GM23338 (cell line): ENCODE data around the gene MAP2K2. TPM values are rescaled to one million over a fixed set of nuclear protein-coding genes. Genes with fewer than 3 reads are reported as not detected.

Experiments
- ATAC-seq: fragments of 200-7000 bp; cut with Tn5 transposase; 3 replicates; pipeline ENCODE4 v1.9.1; 2020
- DNase-seq: peaks from one replicate; pipeline ENCODE4 v3.0.0-alpha.2; 2015; ENCODE audit warnings: low spot score
- H2AFZ ChIP-seq: fragments of 200-600 bp; sonication (generic); 2 replicates; pipeline ENCODE4 v1.8.0; 2016; ENCODE audit warnings: antibody characterized with exemption, mild to moderate bottlenecking, moderate library complexity
- H3F3A ChIP-seq: fragments of 200-600 bp; sonication (generic); replicated peaks from 2 replicates; pipeline ENCODE4 v1.8.0; 2017; ENCODE audit warnings: antibody characterized with exemption, mixed run types, low read depth
- H3K27ac ChIP-seq: fragments of 200-600 bp; sonication (generic); 2 replicates; pipeline ENCODE4 v1.6.1; 2016; ENCODE audit warnings: low read depth
- H3K27me3 ChIP-seq: fragments of 200-600 bp; sonication (generic); 2 replicates; pipeline ENCODE4 v1.8.0; 2016; ENCODE audit warnings: mild to moderate bottlenecking, mixed run types, moderate library complexity; ENCODE audit not compliant: insufficient read depth
- H3K36me3 ChIP-seq: fragments of 200-600 bp; sonication (generic); 2 replicates; pipeline ENCODE4 v1.8.0; 2016; ENCODE audit warnings: mild to moderate bottlenecking; ENCODE audit not compliant: insufficient read depth
- H3K4me1 ChIP-seq: fragments of 200-600 bp; sonication (generic); 2 replicates; pipeline ENCODE4 v1.8.0; 2016; ENCODE audit warnings: mild to moderate bottlenecking, moderate library complexity; ENCODE audit not compliant: insufficient read depth
- H3K4me2 ChIP-seq: fragments of 200-600 bp; sonication (generic); 2 replicates; pipeline ENCODE4 v1.7.1; 2017; ENCODE audit warnings: mixed run types
- H3K4me3 ChIP-seq: fragments of 200-600 bp; sonication (generic); 2 replicates; pipeline ENCODE4 v1.6.1; 2016; ENCODE audit warnings: mixed run types
- H3K79me2 ChIP-seq: fragments of 200-600 bp; sonication (generic); replicated peaks from 2 replicates; pipeline ENCODE4 v1.8.0; 2017; ENCODE audit warnings: mild to moderate bottlenecking; ENCODE audit not compliant: insufficient read depth
- H3K9me2 ChIP-seq: fragments of 200-600 bp; sonication (generic); 2 replicates; pipeline ENCODE4 v1.8.0; 2017; ENCODE audit not compliant: insufficient read depth
- H4K20me1 ChIP-seq: fragments of 200-600 bp; sonication (generic); replicated peaks from 2 replicates; pipeline ENCODE4 v1.8.0; 2017; ENCODE audit warnings: mild to moderate bottlenecking; ENCODE audit not compliant: insufficient read depth
- H3K27ac Mint-ChIP-seq: 2 replicates; pipeline ENCODE4 v1.8.0; 2020; ENCODE audit warnings: inconsistent platforms, mild to moderate bottlenecking, moderate library complexity, mixed read lengths
- H3K27me3 Mint-ChIP-seq: 3 replicates; pipeline ENCODE4 v1.8.0; 2022; ENCODE audit warnings: low read depth, mild to moderate bottlenecking, moderate library complexity, mixed read lengths, inconsistent platforms; ENCODE audit not compliant: insufficient read depth, poor library complexity
- H3K36me3 Mint-ChIP-seq: 3 replicates; pipeline ENCODE4 v1.8.0; 2021; ENCODE audit warnings: low read depth, mild to moderate bottlenecking, inconsistent platforms, moderate library complexity, mixed read lengths
- H3K4me1 Mint-ChIP-seq: 3 replicates; pipeline ENCODE4 v1.8.0; 2020; ENCODE audit warnings: mild to moderate bottlenecking, inconsistent platforms, mixed read lengths
- H3K4me3 Mint-ChIP-seq: 3 replicates; pipeline ENCODE4 v1.8.0; 2021; ENCODE audit warnings: moderate library complexity, mild to moderate bottlenecking, inconsistent platforms, mixed read lengths
- H3K9me3 Mint-ChIP-seq: 3 replicates; pipeline ENCODE4 v1.8.0; 2020; ENCODE audit warnings: moderate library complexity, mild to moderate bottlenecking, inconsistent platforms, mixed read lengths
- CREB1 ChIP-seq: fragments of 250-450 bp; sonication (Bioruptor Pico); IDR thresholded peaks from 2 replicates; pipeline ENCODE4 v1.5.0; 2020; ENCODE audit warnings: low read depth, mild to moderate bottlenecking, moderate library complexity
- CTCF ChIP-seq, 2 experiments: fragments of 200-600 bp in 1 of 2; sonication (generic) in 1 of 2; conservative IDR thresholded peaks; 2 replicates each; pipeline versions ENCODE4 v1.5.1 to v1.6.1; 2016 to 2017; ENCODE audit warnings: antibody characterized with exemption in 2 of 2, low read depth in 2 of 2, mild to moderate bottlenecking in 2 of 2, moderate library complexity in 1 of 2
- ETS1 ChIP-seq: IDR thresholded peaks from 2 replicates; pipeline ENCODE4 v1.6.1; 2016; ENCODE audit warnings: antibody characterized with exemption
- EZH2 ChIP-seq: fragments of 200-600 bp; sonication (generic); IDR thresholded peaks from one replicate; pipeline ENCODE4 v1.8.0; 2017; ENCODE audit warnings: antibody characterized with exemption, mild to moderate bottlenecking, low read depth; ENCODE audit not compliant: unreplicated experiment
- EZH2phosphoT487 ChIP-seq: fragments of 200-600 bp; sonication (generic); IDR thresholded peaks from one replicate; pipeline ENCODE4 v1.8.1; 2018; ENCODE audit warnings: antibody characterized with exemption; ENCODE audit not compliant: unreplicated experiment
- REST ChIP-seq: IDR thresholded peaks from one replicate; pipeline ENCODE4 v1.6.1; 2018; ENCODE audit warnings: antibody characterized with exemption; ENCODE audit not compliant: unreplicated experiment
- STAT1 ChIP-seq: IDR thresholded peaks from one replicate; pipeline ENCODE4 v1.6.1; 2016; ENCODE audit warnings: antibody characterized with exemption; ENCODE audit not compliant: unreplicated experiment
- ZNF331 ChIP-seq: fragments of 250-450 bp; sonication (Bioruptor Pico); IDR thresholded peaks from 2 replicates; pipeline ENCODE4 v1.5.0; 2020; ENCODE audit warnings: low read depth, mild to moderate bottlenecking, moderate library complexity
- polyA plus RNA-seq: library from polyadenylated mRNA; unstranded; fragments of >200 nt; fragmentation: Nextera tagmentation; extraction: Ambion mirVana; gene quantifications from 2 replicates; pipeline ENCODE4 v1.2.1, GENCODE V29; 2016
- total RNA-seq: library from RNA; depleted of rRNA; stranded (reverse); fragments of >200 nt; shearing (Covaris generic); gene quantifications from 2 replicates; pipeline ENCODE4 v1.2.3, GENCODE V29; 2014

Gene MAP2K2
- total and polyA plus RNA-seq, 2 experiments from 2014 or later: 99.7 to 151 TPM

GRCh38 chr19:4058693-4059452 is 65.0 kb downstream of the MAP2K2 start:
- Mint-ChIP-seq H3K4me3 (no peak overlapping the region), H3K27me3 (peaks cover 12% of the 10 kb centered on the region), H3K9me3 (no peaks in the 10 kb centered on the region; the same call in 2 of the 3 replicates), H3K27ac (no peak overlapping the region), H3K36me3 (peaks cover 20% of the 10 kb centered on the region), H3K4me1 (peaks cover 6% of the 10 kb centered on the region)
- Histone ChIP-seq H3K4me1 (peaks cover 19% of the 10 kb centered on the region), H3K27ac (peak overlapping the region; percentile 66; the same call in 1 of the 2 replicates), H3F3A (peaks cover 20% of the 10 kb centered on the region), H3K4me3 (no peak overlapping the region), H3K4me2 (no peak overlapping the region), H2AFZ (no peak overlapping the region), H3K79me2 (peaks cover 85% of the 10 kb centered on the region), H3K36me3 (no peaks in the 10 kb centered on the region), H4K20me1 (peaks cover 56% of the 10 kb centered on the region), H3K27me3 (no peaks in the 10 kb centered on the region), H3K9me2 (no peaks in the 10 kb centered on the region)
- TF ChIP-seq ZNF331 (CRISPR knock-in tag) (no peak), REST (no peak), EZH2 (no peak), STAT1 (no peak), CTCF (conservative IDR thresholded peaks at IDR 0.05; ENCODE audit: low read depth in 2 of 2) (no peak), EZH2phosphoT487 (no peak), CREB1 (CRISPR knock-in tag) (no peak), ETS1 (no peak)
- ATAC-seq (peak; percentile 3), DNase-seq (peak; percentile 5)
